ENCODE measurements around the gene BMP6. TPM values are rescaled to one million over a fixed set of nuclear protein-coding genes. Genes with fewer than 3 reads are reported as not detected.

Gene BMP6
- total RNA-seq, 2 experiments from 2014 or later: 0.38 to 1.1 TPM

DNA sequence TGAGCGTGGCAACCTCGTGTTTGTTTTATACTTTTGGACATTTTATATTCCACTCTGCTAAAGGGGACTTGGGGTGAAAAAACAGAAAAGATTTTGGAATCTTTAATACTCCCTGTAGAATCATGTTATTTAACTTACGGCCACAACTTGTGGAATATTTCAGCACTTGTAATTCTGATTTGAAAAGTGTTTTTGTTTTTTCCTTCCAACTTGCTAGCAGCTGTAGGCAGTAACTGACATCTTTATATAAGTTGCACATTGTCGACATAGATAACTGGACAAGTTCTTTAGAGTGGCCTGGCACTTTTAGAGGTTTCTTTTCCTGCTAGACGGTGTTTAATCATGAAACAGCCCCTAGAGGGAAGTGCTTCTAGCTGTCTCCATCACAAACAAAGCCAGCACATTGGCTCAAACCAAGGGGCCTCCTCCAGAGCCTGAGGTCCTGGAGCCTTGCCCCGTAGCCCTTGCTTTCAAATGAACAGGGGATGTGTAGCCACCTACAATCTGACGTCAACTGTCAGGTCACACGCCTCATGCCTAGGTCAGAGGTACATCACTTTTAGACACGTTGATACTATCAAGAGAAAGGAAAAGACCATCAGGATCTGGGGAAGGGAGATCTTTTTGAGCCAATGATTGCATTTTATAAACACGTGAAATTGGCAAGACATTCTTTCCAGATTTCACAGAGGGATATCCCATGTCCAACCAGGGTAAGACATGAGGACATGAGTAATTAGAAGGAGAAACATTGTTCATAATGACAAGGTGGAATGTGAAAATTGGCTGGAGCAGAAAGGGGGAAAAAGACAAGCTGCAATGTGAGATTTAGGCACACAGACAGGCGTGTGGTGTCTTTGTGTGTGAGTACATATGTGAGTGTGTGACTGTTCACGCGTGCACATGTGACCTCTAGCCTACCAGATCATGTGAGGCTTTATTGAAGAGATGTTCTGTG is 92.6 kb downstream of the BMP6 start:
- DNase-seq (ENCODE audit: low spot score): no peak
- no peak overlapping the region for H3K27ac ChIP-seq (ENCODE audit: low read depth, low read length, poor library complexity, severe bottlenecking)
- H3K9me2 ChIP-seq (ENCODE audit: insufficient read depth, low read length): no peaks in the 10 kb centered on the region
- no peak overlapping the region for H2AFZ ChIP-seq (ENCODE audit: low read length)
- intact Hi-C loops (cut with micrococcal nuclease; ENCODE audit: unreplicated experiment): no loop called here
- H3K4me3 ChIP-seq (ENCODE audit: low read depth, low read length, poor library complexity, severe bottlenecking): no peak overlapping the region
- no peaks in the 10 kb centered on the region for H3K4me1 ChIP-seq (ENCODE audit: insufficient read depth, low read length, poor library complexity, severe bottlenecking)
- POLR2A ChIA-PET: no interaction called here
- CTCF ChIA-PET (ENCODE audit: unreplicated experiment): no interaction called here
- BruUV-seq (replicated peaks): no TSS peak
- TF ChIP-seq EZH2phosphoT487 (IDR thresholded peaks at IDR 0.05; ENCODE audit: borderline replicate concordance, low read depth, low read length): no peak
- TF ChIP-seq, protein P1, sequence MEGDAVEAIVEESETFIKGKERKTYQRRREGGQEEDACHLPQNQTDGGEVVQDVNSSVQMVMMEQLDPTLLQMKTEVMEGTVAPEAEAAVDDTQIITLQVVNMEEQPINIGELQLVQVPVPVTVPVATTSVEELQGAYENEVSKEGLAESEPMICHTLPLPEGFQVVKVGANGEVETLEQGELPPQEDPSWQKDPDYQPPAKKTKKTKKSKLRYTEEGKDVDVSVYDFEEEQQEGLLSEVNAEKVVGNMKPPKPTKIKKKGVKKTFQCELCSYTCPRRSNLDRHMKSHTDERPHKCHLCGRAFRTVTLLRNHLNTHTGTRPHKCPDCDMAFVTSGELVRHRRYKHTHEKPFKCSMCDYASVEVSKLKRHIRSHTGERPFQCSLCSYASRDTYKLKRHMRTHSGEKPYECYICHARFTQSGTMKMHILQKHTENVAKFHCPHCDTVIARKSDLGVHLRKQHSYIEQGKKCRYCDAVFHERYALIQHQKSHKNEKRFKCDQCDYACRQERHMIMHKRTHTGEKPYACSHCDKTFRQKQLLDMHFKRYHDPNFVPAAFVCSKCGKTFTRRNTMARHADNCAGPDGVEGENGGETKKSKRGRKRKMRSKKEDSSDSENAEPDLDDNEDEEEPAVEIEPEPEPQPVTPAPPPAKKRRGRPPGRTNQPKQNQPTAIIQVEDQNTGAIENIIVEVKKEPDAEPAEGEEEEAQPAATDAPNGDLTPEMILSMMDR (conservative IDR thresholded peaks at IDR 0.05; ENCODE audit: low read length): no peak
- no peaks in the 10 kb centered on the region for H3K36me3 ChIP-seq (ENCODE audit: insufficient read depth, low read length)
- no peaks in the 10 kb centered on the region for H4K20me1 ChIP-seq (ENCODE audit: insufficient read depth, low read length)
- no peaks in the 10 kb centered on the region for H3K9me3 ChIP-seq (ENCODE audit: low read length)
- H3K79me2 ChIP-seq (ENCODE audit: insufficient read depth, low read depth, low read length): no peaks in the 10 kb centered on the region
- no peak overlapping the region for H3K4me2 ChIP-seq (ENCODE audit: low read length)

DNA sequence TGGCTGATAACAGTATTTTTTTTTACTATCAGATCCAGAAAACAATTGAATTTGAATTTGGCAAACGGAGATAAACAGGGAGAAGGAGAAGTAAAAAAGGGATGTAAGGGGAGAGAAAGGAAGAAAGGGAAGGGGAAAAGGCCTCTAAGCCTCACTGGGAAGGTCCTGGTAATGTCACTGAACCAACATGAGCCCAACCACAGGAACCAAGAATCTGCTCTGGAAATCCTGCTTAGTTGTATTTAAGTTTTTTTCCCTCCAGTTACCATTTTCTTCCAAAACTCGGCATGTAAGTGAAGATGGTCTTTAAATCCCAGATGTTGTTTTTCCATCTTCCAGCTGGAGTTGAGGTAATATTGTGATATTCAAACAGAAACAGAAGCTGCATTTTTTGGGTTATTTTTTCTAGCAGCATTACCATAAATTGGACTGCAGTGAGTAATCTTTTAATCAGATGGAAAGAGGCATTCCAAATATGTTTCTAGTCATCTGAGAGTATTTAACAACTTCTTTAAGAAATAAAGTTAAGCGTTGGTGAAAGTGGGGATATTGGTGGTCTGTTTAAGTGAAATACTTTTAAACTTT is 93.6 kb downstream of the BMP6 start:
- no peaks in the 10 kb centered on the region for H3K4me1 ChIP-seq (ENCODE audit: insufficient read depth, low read length, poor library complexity, severe bottlenecking)
- intact Hi-C loops (cut with micrococcal nuclease; ENCODE audit: unreplicated experiment): no loop called here
- H3K27ac ChIP-seq (ENCODE audit: low read depth, low read length, poor library complexity, severe bottlenecking): no peak overlapping the region
- no peaks in the 10 kb centered on the region for H3K9me3 ChIP-seq (ENCODE audit: low read length)
- H3K79me2 ChIP-seq (ENCODE audit: insufficient read depth, low read depth, low read length): no peaks in the 10 kb centered on the region
- H2AFZ ChIP-seq (ENCODE audit: low read length): no peak overlapping the region
- no peak overlapping the region for H3K4me2 ChIP-seq (ENCODE audit: low read length)
- H3K4me3 ChIP-seq (ENCODE audit: low read depth, low read length, poor library complexity, severe bottlenecking): no peak overlapping the region
- DNase-seq (ENCODE audit: low spot score): no peak
- ChIA-PET POLR2A (no interaction called here), CTCF (ENCODE audit: unreplicated experiment) (no interaction called here)
- H3K9me2 ChIP-seq (ENCODE audit: insufficient read depth, low read length): no peaks in the 10 kb centered on the region
- BruUV-seq (replicated peaks): no TSS peak
- H4K20me1 ChIP-seq (ENCODE audit: insufficient read depth, low read length): no peaks in the 10 kb centered on the region
- H3K36me3 ChIP-seq (ENCODE audit: insufficient read depth, low read length): no peaks in the 10 kb centered on the region
- no peak for TF ChIP-seq EZH2phosphoT487 (IDR thresholded peaks at IDR 0.05; ENCODE audit: borderline replicate concordance, low read depth, low read length)
- TF ChIP-seq, protein P1 (conservative IDR thresholded peaks at IDR 0.05; ENCODE audit: low read length): no peak

Measured in OCI-LY7 (cell line).